Melanocyte of skin (primary cell): ENCODE measurements around the gene FGR. TPM values are rescaled to one million over a fixed set of nuclear protein-coding genes. Genes with fewer than 3 reads are reported as not detected.

Experiments
- small RNA-seq, 2 donors: library from RNA; depleted of rRNA; stranded (forward); fragments of <200 nt; gene quantifications; one replicate each; pipeline ENCODE3, GENCODE V24; 2012
- total RNA-seq, 2 donors: library from RNA; depleted of rRNA; stranded (reverse); fragments of >200 nt; gene quantifications; 2 replicates each; pipeline ENCODE4 v1.2.3, GENCODE V29; 2012

FGR gene
- total RNA-seq, result under 1 TPM in 1 of 2 donors, not detected in 1; 0.33 TPM

GRCh38 chr1:27634985-27635367 is at the start of gene FGR:
Gene FGR, minus strand, starts transcription at chr1:27635185. Its CDS starts 11,269 bp downstream, at chr1:27623916.

GRCh38 chr1:27671964-27672749 is 37.2 kb upstream of the FGR start, which contains the start of gene IFI6:
Gene IFI6, minus strand, starts transcription at chr1:27672192. Its CDS starts 2,878 bp downstream, at chr1:27669314.

DNA sequence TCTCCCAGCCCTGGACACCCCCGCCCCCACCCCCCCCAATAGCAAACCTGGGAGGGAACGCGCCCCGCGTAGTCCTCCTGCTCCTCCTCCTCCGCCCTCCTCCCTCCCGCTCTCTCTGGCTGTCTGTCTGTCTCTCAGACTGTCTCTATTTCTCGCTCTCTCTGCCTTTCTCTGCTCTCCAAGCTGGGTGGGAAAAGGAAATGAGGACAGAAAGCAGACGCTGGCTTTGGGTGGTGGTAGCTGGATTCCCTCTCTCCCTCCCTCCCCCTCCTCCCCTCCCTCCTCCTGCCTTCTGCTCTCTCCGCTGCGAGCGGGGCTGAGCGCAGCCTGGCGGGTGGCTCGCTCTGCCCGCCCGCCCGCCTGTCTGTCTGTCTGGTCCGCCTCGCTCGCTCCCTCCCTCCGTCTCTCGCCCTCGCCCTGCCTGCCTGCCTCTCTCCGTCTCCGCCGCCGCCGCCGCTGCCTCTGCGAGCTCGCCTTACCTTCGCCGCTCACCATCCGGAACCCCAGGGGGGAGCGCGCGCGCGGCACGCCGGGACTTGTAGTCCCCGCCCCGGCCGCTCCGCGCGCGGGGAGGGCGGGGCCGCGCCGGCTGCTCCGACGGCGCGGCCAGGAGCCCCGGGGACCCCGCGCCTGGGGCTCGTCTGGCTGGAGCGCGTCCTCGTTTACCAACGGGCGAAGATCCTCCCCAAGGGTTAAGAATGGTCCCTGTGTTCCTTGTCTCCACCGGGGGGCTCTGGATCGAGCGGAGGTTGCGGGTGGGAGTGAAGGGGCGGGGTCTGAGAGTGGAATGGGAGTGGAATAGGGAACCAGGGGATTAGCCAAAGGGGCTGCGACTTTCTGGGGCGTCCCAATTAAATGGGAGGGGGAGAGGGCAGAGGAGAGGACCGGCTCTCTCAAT is 31.1 kb downstream of the FGR start, which contains the start of gene AHDC1:
AHDC1 (minus strand) TSS at position 464 of the 898 bp plus-strand sequence. CDS start 52,029 bp downstream, outside the sequence.

Small RNA genes lying within 50 kb of the gene (small RNA-seq; reads per million reads assigned to genes)
- 0 reads per million in 2 donors for gene AL031729.1
- 0 reads per million in 2 donors for gene RNU6-949P

Other genes with a start within 250 kb of the FGR start
- 1 to 10 TPM in 1 of 2 donors, under 1 TPM in 1; 0.34 to 2.0 TPM for gene GPR3, start 242.6 kb downstream of the FGR start, total RNA-seq
- gene WASF2, start 145.0 kb downstream of the FGR start, total RNA-seq, result 10 to 100 TPM; 12.0 to 15.0 TPM
- gene AHDC1, start 31.0 kb downstream of the FGR start, total RNA-seq, result 10 to 100 TPM in 1 of 2 donors, 1 to 10 TPM in 1; 8.3 to 10.3 TPM
- gene IFI6, start 37.0 kb upstream of the FGR start, total RNA-seq, result 1,000 to 10,000 TPM; 1,453 to 4,818 TPM
- gene FAM76A, start 90.8 kb upstream of the FGR start, total RNA-seq, result 10 to 100 TPM; 28.6 to 43.7 TPM
- 10 to 100 TPM; 50.6 to 57.5 TPM for gene STX12, start 138.0 kb upstream of the FGR start, total RNA-seq
- gene PPP1R8, start 195.6 kb upstream of the FGR start, total RNA-seq, result 10 to 100 TPM; 31.7 to 56.3 TPM
- 100 to 1,000 TPM; 129 to 211 TPM for gene THEMIS2, start 237.4 kb upstream of the FGR start, total RNA-seq